Stimulated activated naive CD8-positive, alpha-beta T cell treated with anti-CD3 and anti-CD28 coated beads, Interleukin-15, Interleukin-2, amounts not matched to agents 100 U/mL and 50 U/mL, for 24 hours (primary cell): ENCODE data around the gene TTLL5.

Experiments used
- ATAC-seq: fragments of 150-1000 bp; cut with Tn5 transposase; one replicate; pipeline ENCODE4 v1.10.0; 2021
- DNase-seq: peaks from one replicate; pipeline ENCODE4 v3.0.0; 2021

Gene TTLL5

DNA sequence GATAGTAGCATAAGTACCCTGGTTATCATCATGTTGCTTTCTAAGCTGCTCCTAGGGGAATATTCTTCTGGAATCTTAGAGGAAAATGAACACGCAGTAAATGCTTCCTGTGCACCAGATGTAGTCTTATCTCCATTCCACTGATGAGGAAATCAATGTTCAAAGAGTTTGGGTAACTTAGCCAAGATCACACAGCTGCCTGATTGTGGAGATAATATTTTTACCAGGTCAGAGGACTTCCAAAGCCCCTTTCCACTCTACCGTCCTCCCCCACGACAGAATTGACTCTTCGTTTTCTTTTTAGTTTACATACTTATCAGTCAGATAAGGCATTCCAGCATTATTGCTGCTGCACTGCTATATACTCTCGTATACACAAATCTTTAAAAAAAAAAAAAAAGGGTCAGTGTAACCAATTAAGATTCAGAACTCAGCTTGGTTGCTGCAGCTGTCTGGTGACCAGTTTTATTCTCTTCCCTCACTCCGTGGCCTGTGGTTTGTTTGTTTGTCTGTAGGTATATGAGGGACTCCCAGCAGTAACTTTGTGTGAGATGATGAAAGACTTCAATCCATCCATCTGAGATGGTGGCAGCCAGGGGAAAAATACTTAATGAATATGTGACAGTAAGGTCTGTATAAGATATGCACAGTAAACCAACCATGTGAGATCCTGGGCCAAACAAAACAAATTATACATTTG is 210.3 kb downstream of the TTLL5 start:
- no peak for DNase-seq
- no peak for ATAC-seq

DNA sequence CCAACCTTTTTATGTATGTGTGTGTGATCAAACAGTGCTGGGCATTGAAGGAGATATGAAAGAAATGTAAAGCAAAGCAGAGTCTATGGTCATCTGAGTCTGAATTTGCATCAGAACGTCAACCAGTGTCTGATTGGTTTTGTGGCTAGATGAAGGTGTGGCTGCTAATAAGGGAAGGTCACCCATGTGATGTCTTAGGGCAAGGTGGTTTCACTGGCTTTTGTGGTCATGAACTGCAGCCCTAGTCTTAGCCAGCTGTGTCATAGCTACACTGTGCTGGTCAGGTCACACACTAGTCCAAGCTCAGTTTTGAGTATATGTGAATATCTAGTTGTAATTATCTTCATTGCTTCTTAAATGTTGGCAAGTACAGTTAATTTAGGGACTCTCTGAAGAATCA is 214.9 kb downstream of the TTLL5 start:
- DNase-seq (no peak), ATAC-seq (no peak)

GRCh38 chr14:75876530-75876929 is 215.5 kb downstream of the TTLL5 start:
- ATAC-seq (no peak), DNase-seq (no peak)

GRCh38 chr14:75877292-75877691 is 216.2 kb downstream of the TTLL5 start:
- ATAC-seq (peak; percentile 26), DNase-seq (no peak)

DNA sequence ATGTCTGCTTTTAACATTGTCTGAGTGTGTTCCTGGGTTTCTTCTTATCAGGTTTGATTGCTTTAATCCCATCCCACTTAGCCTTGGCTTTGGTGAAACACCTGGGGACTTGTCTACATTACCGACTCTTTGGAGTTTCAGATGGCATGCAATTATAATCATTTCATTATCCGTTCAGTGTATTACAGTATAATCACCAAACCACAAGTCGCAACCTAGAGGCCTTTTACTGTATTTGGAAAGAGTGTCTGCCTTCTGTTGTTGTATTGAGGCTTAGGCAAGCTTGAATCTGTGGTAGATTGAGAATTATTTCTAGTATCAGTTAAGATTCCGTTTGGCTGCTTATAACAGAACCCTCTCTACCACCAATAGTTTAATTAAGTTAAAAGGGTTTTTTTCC is 216.8 kb downstream of the TTLL5 start:
- DNase-seq: no peak
- ATAC-seq: no peak

GRCh38 chr14:75879031-75879430 is 218.0 kb downstream of the TTLL5 start:
- DNase-seq (no peak), ATAC-seq (peak; percentile 75)

DNA sequence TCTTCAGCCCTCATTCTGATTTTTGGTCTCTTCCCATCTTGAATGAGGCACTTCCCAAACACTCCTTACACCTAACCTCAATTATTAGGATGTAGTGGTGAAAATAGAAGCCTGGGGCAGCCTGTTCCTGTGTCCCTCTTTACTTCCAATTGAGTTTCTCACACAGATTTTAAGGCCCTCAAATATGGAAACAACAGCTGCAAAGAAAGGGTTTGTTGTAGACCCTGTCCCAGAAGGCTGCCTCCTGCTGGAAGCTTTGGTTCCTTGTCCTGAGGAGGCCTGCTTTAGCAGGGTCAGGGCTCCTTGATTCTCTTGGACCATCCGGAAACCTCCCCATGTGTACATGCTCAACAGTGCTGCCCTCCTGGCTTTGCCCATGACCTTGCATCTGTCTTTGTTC is 219.5 kb downstream of the TTLL5 start:
- DNase-seq (no peak), ATAC-seq (no peak)

DNA sequence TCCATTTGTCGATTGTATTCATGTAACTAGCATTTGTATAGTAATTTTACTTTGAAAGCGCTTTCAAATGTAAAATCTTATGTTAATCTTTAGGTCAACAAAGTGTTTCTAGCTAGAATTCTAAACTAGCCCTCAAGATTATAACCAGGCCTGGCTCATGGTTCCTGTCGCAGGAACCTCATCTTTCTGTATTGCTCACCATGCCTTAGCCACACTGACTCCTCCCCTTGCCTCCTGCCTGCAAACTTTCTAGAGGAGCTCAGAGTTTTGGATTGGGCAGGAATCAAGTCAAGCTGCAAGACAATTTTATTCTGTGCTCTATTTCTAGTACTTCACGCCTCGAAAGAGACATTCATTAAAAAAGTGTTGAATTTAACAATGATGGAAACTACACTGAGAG is 220.9 kb downstream of the TTLL5 start:
- DNase-seq (no peak), ATAC-seq (no peak)

- DNase-seq: no peak
- no peak for ATAC-seq
These were observed 223.2 kb downstream of the TTLL5 start for GRCh38 chr14:75884198-75884611.

GRCh38 chr14:75885829-75886228 is 224.8 kb downstream of the TTLL5 start:
- ATAC-seq: no peak
- DNase-seq: no peak

- no peak for DNase-seq
- ATAC-seq: no peak
These were observed 225.7 kb downstream of the TTLL5 start for GRCh38 chr14:75886636-75887348.

GRCh38 chr14:75888945-75889344 is 227.9 kb downstream of the TTLL5 start:
- no peak for ATAC-seq
- DNase-seq: no peak

DNA sequence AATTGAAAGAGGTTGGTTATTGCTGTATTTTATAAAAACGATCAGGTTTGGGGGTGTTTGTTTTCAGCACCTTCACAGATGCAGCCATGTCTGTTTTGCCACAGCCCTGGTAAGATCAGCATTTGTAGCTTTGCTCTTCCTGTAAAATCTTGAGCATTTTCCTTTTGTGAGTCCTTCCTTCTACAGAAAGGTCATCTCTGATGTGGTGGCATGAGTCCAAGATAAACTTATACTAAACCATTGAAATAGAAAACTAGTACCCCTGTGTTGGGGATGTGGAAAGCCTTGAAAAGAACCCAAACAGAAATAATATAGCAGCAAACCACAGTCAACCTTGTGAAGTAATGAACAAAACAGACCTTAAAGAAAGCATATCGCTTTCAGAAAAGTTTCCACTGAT is 235.3 kb downstream of the TTLL5 start:
- DNase-seq: no peak
- ATAC-seq: no peak

GRCh38 chr14:75904311-75904710 is 243.3 kb downstream of the TTLL5 start:
- DNase-seq: no peak
- ATAC-seq: no peak

GRCh38 chr14:75905147-75905904 is 244.3 kb downstream of the TTLL5 start:
- ATAC-seq (no peak), DNase-seq (no peak)

GRCh38 chr14:75906228-75906627 is 245.2 kb downstream of the TTLL5 start:
- DNase-seq (no peak), ATAC-seq (no peak)

GRCh38 chr14:75906680-75907280 is 245.7 kb downstream of the TTLL5 start:
- peak; percentile 77 for DNase-seq

GRCh38 chr14:75907756-75908359 is 246.8 kb downstream of the TTLL5 start:
- ATAC-seq (no peak), DNase-seq (no peak)

More at GRCh38 chr14:75906680-75907280, 245.7 kb downstream of the TTLL5 start:
- no peak for ATAC-seq

DNA sequence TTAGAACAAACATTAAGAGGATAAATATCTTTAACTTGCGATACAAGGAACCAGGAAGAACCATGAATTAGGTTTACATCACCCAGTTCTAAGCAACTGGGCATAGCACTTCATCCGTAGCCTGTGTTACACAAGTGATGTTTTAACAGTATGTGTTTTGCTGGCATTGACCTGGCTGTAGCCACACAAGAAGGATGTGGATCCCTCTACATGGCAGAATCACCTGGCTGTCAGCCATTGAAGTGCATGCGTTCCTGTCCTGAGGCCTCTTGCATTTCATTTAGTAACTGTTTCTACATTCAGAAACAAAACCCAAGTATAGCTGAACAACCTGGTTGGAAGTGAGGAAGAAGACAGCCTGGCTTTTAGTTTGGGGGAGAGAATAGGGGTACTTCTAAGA is 248.6 kb downstream of the TTLL5 start:
- ATAC-seq (no peak), DNase-seq (no peak)

DNA sequence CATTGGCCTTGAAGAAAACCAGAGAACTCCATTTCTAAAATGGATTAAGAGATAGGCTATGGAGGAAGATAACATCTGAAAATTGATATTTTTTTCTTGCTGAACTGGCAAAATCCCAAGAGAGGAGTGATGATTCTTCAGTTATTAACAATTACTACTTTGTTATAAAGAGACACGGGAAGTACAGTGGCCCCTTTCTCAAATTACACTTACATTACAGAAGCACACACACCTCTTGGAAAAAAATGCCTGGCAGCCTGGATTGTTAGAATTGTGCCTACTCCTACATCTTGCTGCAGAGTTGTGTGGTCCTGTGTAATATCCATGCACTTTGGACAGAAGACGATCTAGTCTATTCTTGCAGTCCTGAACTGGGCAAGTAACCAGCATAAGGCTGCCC is 249.0 kb downstream of the TTLL5 start:
- ATAC-seq (no peak), DNase-seq (no peak)

DNA sequence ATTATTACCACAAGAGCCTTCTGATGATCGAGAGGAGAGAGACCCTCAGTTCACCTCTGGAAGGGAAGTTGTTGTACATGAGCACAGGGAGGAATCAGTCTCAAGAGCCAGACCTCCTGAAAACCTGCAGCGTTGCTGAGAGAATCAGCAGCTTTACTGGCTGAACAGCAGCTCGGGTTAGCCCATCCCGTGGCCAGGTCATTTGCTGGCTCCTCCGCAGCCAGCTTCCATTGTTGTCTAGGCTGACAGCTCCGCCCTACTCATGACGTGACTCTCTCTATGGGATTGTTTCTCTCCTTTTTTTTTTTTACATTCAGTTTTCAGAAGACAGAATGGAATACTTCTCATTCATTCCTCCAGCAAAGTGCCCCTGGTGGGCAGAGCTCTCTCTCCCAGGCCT is 250.8 kb downstream of the TTLL5 start:
- ATAC-seq (no peak), DNase-seq (no peak)

GRCh38 chr14:75913183-75913582 is 252.1 kb downstream of the TTLL5 start:
- ATAC-seq: no peak
- no peak for DNase-seq
